HFFc6 (cell line): ENCODE results near the gene ARHGAP24. TPM values are rescaled to one million over a fixed set of nuclear protein-coding genes. Genes with fewer than 3 reads are reported as not detected.

Experiments
- DNase-seq: peaks from one replicate; pipeline ENCODE4 v3.0.0-alpha.2; 2018
- H3K27ac Mint-ChIP-seq: 2 replicates; pipeline ENCODE4 v1.8.0; 2020; ENCODE audit warnings: mild to moderate bottlenecking, mixed read lengths
- H3K27me3 Mint-ChIP-seq: 2 replicates; pipeline ENCODE4 v1.8.0; 2021; ENCODE audit warnings: mild to moderate bottlenecking, moderate library complexity, mixed read lengths; ENCODE audit not compliant: insufficient read depth
- H3K36me3 Mint-ChIP-seq: 2 replicates; pipeline ENCODE4 v1.8.0; 2021; ENCODE audit warnings: low read depth, mixed read lengths
- H3K4me1 Mint-ChIP-seq: 2 replicates; pipeline ENCODE4 v1.8.0; 2020; ENCODE audit warnings: low read depth, mixed read lengths
- H3K4me3 Mint-ChIP-seq: 2 replicates; pipeline ENCODE4 v1.8.0; 2020; ENCODE audit warnings: mild to moderate bottlenecking, moderate library complexity, mixed read lengths
- H3K9me3 Mint-ChIP-seq: 2 replicates; pipeline ENCODE4 v1.8.0; 2020; ENCODE audit warnings: mild to moderate bottlenecking, mixed read lengths
- total RNA-seq, 6 experiments: library from RNA; stranded (reverse); fragmentation: NEBNext Ultra II Directional; extraction: Animal tissue kit (Norgen Biotek cat#: 25700); gene quantifications; 2 replicates in 1 of 6; 3 replicates in 5 of 6; pipeline ENCODE4 v1.2.3, GENCODE V29; 2021
- TF ChIP-seq, protein P1 (sequence below): fragments of 200-600 bp; sonication (generic); IDR thresholded peaks from 2 replicates; pipeline ENCODE4 v1.5.0; 2021; ENCODE audit warnings: antibody characterized with exemption, mild to moderate bottlenecking

ARHGAP24 gene
- total RNA-seq, 6 experiments from 2014 or later: 13.6 to 28.3 (median 15.2) TPM

DNA sequence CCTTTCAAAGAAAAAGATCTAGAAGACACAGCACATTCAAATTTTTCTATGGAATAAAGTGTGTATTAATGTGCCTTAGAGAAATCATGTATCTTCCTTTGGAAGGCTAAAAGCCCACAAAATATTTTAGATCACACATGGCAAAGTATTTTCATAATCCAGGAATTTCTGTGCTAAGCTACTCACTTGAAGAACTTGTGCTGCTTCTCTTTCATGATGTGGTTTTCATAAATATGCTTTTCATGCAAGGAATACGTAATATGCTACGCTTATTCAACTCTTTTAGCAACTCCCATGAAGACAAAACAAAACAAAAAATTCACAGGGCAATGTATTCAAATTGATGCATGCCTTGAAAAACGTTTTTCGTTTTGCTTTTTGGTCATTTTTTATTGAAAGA is 125.6 kb downstream of the ARHGAP24 start:
- Mint-ChIP-seq H3K4me3 (no peak overlapping the region), H3K27me3 (no peaks in the 10 kb centered on the region), H3K9me3 (no peaks in the 10 kb centered on the region), H3K27ac (no peak overlapping the region), H3K36me3 (no peaks in the 10 kb centered on the region), H3K4me1 (peaks cover 2% of the 10 kb centered on the region)
- DNase-seq: no peak
- TF ChIP-seq, protein P1, sequence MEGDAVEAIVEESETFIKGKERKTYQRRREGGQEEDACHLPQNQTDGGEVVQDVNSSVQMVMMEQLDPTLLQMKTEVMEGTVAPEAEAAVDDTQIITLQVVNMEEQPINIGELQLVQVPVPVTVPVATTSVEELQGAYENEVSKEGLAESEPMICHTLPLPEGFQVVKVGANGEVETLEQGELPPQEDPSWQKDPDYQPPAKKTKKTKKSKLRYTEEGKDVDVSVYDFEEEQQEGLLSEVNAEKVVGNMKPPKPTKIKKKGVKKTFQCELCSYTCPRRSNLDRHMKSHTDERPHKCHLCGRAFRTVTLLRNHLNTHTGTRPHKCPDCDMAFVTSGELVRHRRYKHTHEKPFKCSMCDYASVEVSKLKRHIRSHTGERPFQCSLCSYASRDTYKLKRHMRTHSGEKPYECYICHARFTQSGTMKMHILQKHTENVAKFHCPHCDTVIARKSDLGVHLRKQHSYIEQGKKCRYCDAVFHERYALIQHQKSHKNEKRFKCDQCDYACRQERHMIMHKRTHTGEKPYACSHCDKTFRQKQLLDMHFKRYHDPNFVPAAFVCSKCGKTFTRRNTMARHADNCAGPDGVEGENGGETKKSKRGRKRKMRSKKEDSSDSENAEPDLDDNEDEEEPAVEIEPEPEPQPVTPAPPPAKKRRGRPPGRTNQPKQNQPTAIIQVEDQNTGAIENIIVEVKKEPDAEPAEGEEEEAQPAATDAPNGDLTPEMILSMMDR: no peak

DNA sequence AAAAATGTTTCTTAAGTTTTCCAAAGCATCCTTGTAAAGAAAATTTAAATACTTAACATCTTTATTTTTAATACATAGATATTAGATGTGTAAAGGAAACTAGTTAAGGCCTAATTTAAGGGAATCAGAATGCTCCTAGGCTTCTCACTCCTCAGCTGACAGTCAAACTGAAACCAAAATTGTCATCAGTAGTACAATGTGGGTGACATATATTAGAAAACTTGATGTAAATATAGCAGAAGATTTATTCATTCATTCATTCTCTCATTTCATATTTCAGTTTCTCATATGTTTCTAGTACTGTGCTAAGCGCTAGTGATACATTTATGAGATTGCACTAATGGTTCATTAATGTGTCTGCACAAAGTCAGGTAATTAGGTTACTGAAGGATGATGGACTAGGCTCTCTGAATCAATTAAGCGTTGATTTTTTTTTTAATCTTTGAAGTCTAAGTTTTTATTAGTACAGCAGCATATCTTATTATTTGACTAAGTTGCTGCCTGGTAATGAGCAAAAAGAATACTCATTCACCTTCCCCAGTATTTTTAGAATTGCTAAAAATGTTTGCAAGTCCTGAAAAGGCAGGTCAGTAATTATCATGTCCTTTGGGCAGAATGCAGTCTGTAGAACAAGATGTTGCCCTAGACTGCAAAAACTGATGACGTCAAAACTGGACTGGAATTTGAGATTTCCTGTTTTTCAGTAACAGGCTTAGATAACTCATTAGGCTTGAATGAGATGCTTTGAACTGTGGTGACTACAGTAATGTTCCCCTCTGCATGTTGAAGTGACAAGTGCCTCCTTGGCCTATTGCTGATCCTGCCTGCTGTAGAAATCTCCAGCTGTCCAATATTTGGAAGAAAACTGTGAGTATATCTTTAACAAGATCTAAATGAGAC is 128.7 kb downstream of the ARHGAP24 start:
- Mint-ChIP-seq H3K27me3 (no peaks in the 10 kb centered on the region), H3K36me3 (no peaks in the 10 kb centered on the region), H3K4me1 (no peaks in the 10 kb centered on the region; the same call in 1 of the 2 replicates), H3K4me3 (no peak overlapping the region), H3K9me3 (no peaks in the 10 kb centered on the region), H3K27ac (no peak overlapping the region)
- TF ChIP-seq, protein P1: no peak
- DNase-seq: peak; percentile 12

DNA sequence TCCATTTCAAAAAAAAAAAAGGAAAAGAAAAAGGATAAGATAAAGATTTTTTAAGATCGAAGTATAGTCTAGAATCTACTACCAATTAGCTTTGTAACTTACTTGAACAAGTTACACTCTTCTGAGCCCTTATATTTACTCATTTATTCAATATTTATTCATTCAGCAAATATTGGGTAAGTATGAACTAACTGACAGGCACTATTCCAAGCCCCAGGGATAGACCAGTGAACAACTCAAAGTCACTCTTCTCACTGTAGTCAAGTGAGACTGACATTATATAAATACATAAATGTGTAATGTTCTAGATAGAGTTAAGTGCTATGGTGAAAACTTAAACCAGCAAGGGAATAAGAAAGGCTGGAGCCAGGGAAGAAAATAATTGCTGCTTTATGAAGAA is 131.6 kb downstream of the ARHGAP24 start:
- Mint-ChIP-seq H3K4me1 (no peaks in the 10 kb centered on the region; the same call in 1 of the 2 replicates), H3K27me3 (no peaks in the 10 kb centered on the region), H3K9me3 (no peaks in the 10 kb centered on the region), H3K4me3 (no peak overlapping the region), H3K36me3 (no peaks in the 10 kb centered on the region), H3K27ac (no peak overlapping the region)
- TF ChIP-seq, protein P1: no peak
- DNase-seq: no peak

DNA sequence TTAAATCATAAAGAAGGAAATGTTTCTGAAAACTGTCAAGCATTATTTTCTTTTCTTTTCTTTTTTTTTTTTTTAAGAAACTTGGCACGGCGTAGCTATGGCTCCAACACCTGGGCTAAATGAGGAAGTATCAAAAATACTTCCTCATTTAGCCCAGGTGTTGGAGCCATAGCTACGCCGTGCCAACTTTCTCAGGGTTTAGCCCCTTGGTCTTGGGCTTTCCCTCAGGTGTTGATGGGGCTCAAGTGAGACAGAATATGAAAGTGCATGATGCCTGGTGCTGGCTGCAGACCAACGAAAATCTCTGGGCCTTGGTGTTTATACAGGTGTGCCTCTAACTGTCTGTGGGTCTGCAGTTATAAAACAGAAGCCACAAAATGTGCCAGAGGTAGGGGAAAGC is 132.7 kb downstream of the ARHGAP24 start:
- no peak overlapping the region for H3K4me3 Mint-ChIP-seq
- H3K9me3 Mint-ChIP-seq: no peaks in the 10 kb centered on the region
- H3K4me1 Mint-ChIP-seq: no peaks in the 10 kb centered on the region; the same call in 1 of the 2 replicates
- no peak for DNase-seq
- no peaks in the 10 kb centered on the region for H3K27me3 Mint-ChIP-seq
- TF ChIP-seq, protein P1: no peak
- no peaks in the 10 kb centered on the region for H3K36me3 Mint-ChIP-seq
- no peak overlapping the region for H3K27ac Mint-ChIP-seq

DNA sequence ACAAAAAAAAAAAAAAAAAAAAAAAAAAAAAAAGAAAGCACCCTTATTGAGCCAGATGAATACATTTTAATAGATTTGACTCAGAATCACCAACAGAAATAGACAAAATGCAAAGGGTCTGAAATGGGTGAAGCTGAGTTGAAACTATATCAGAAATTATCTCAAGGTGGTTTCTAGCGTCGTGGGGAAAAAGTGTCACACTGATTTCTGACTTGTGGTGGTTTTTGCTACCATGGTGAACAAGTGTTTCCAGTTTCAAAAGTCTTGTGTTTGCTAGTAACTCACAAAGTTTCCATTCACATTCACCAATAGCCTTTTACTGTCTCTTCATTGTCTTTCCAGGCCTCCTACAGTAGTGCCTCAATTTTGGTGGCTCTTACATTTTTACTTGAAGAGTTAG is 135.5 kb downstream of the ARHGAP24 start:
- no peaks in the 10 kb centered on the region for H3K27me3 Mint-ChIP-seq
- no peaks in the 10 kb centered on the region for H3K9me3 Mint-ChIP-seq
- no peaks in the 10 kb centered on the region for H3K4me1 Mint-ChIP-seq

More for the DNA sequence above, 135.5 kb downstream of the ARHGAP24 start:
- DNase-seq: no peak
- H3K4me3 Mint-ChIP-seq: no peak overlapping the region
- no peaks in the 10 kb centered on the region for H3K36me3 Mint-ChIP-seq
- H3K27ac Mint-ChIP-seq: no peak overlapping the region
- TF ChIP-seq, protein P1: no peak
